ENCODE data around the gene TRIM28.

GRCh38 chr19:58586133-58586765, 42.4 kb downstream of the TRIM28 start:
- TF ChIP-seq FOXP2 (optimal IDR thresholded peaks at IDR 0.05; ENCODE audit: control extremely low read depth, extremely low read length, insufficient read depth): no peak
- TF ChIP-seq EZH2 (IDR thresholded peaks at IDR 0.05): no peak
- no peak for TF ChIP-seq POLR2AphosphoS5 (IDR thresholded peaks at IDR 0.05; ENCODE audit: borderline replicate concordance, low read depth, low read length)
